ENCODE data around the gene APLN. TPM values are rescaled to one million over a fixed set of nuclear protein-coding genes. Genes with fewer than 3 reads are reported as not detected.
A peak's percentile ranks its signal among the peaks of the same experiment; 100 is the strongest.

The APLN gene
- total and polyA plus RNA-seq, 7 experiments from 2014 or later = 0.10 TPM; not detected in 6

DNA sequence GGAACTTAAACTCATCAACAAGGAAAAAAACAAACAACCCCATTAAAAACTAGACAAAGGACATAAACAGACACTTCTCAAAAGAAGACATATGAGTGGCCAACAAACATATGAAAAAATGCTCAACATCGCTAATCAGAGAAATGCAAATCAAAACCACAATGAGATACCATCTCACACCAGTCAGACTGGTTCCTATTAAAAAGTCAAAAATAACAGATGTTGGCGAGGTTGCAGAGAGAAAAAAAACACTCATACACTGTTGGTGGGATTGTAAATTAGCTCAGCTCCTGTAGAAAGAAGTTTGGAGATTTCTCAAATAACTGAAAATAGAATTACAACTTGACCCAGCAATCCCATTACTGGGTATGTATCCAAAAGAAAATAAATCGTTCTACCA is 28.7 kb downstream of the APLN start:
- no peak for ATAC-seq
- no peaks in the 10 kb centered on the region for H3K9me3 Mint-ChIP-seq
- CTCF ChIA-PET = interaction anchor here (0.7 kb wide), 1 partner anchor 580 kb away, joined by 4 read pairs; no protein-coding TSS in a partner anchor

DNA sequence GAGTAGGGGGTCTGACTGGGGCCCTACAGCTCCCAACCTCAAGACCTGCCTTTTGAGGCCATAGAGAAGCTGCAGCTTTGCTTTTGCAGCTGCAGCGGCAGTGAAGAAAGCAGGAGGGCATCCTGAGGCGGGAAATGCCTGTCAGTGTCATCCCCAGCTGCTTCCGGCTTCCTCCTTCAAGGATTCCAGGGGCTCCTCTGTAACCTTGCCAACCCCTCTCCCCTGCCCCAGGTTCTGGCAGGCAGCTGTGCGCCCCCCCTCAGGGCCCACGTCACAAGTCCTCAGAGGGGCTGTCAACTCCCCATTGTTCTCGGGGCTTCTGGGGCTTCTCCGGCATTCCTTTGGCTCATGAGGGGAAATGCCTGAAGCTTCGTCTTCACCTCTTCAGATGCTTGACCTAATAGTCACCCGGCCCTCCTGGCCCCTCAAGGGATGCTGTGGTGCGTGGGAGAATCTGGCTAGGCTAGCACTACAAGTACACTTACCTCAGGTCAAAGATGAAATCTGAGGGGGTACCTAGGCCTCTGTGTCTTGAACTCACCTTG is 31.9 kb downstream of the APLN start:
- no peaks in the 10 kb centered on the region for H3K27me3 ChIP-seq (ENCODE audit: control insufficient read depth in 2 of 2, insufficient read depth in 2 of 2, low read length in 2 of 2)
- H3K36me3 Mint-ChIP-seq = no peaks in the 10 kb centered on the region
- H3K4me3 ChIP-seq (ENCODE audit: low read length) = no peak overlapping the region
- H3K36me3 ChIP-seq (ENCODE audit: control insufficient read depth in 2 of 3, insufficient read depth in 3 of 3, low read length in 3 of 3) = no peaks in the 10 kb centered on the region
- peaks cover 0 to 21% (median 3%) of the 10 kb centered on the region in 5 donors for H3K27me3 Mint-ChIP-seq
- no peaks in the 10 kb centered on the region for H3K4me1 Mint-ChIP-seq
- H3K4me3 Mint-ChIP-seq = no peak overlapping the region
- no peaks in the 10 kb centered on the region for H3K9me3 Mint-ChIP-seq
- no peaks in the 10 kb centered on the region for H3K9me3 ChIP-seq (ENCODE audit: control insufficient read depth in 2 of 3, low read length in 3 of 3)
- ChIA-PET CTCF (interaction anchor here (0.6 kb wide), 1 partner anchor 41 kb away, joined by 4 read pairs; no protein-coding TSS in a partner anchor), POLR2A (no interaction called here)
- intact Hi-C loops (cut with micrococcal nuclease) = no loop called here
- H3K27ac ChIP-seq (ENCODE audit: low read depth, low read length) = no peak overlapping the region
- H3K4me1 ChIP-seq (ENCODE audit: control insufficient read depth in 2 of 2, insufficient read depth in 2 of 2, low read length in 2 of 2) = no peaks in the 10 kb centered on the region
- H3K27ac Mint-ChIP-seq = no peak overlapping the region
- no peak for DNase-seq
- ATAC-seq = no peak

More for the DNA sequence above, 28.7 kb downstream of the APLN start:
- Histone ChIP-seq H3K27ac (ENCODE audit: low read depth, low read length) (no peak overlapping the region), H3K4me3 (ENCODE audit: low read length) (no peak overlapping the region), H3K36me3 (ENCODE audit: control insufficient read depth in 2 of 3, insufficient read depth in 3 of 3, low read length in 3 of 3) (no peaks in the 10 kb centered on the region), H3K27me3 (ENCODE audit: control insufficient read depth in 2 of 2, insufficient read depth in 2 of 2, low read length in 2 of 2) (no peaks in the 10 kb centered on the region), H3K4me1 (ENCODE audit: control insufficient read depth in 2 of 2, insufficient read depth in 2 of 2, low read length in 2 of 2) (no peaks in the 10 kb centered on the region), H3K9me3 (ENCODE audit: control insufficient read depth in 2 of 3, low read length in 3 of 3) (no peaks in the 10 kb centered on the region)
- no peak overlapping the region for H3K4me3 Mint-ChIP-seq
- POLR2A ChIA-PET = no interaction called here
- no peak overlapping the region for H3K27ac Mint-ChIP-seq
- peaks cover 0 to 20% (median 3%) of the 10 kb centered on the region in 5 donors for H3K27me3 Mint-ChIP-seq
- DNase-seq = no peak
- no peaks in the 10 kb centered on the region for H3K4me1 Mint-ChIP-seq
- intact Hi-C loops (cut with micrococcal nuclease) = no loop called here
- no peaks in the 10 kb centered on the region for H3K36me3 Mint-ChIP-seq

DNA sequence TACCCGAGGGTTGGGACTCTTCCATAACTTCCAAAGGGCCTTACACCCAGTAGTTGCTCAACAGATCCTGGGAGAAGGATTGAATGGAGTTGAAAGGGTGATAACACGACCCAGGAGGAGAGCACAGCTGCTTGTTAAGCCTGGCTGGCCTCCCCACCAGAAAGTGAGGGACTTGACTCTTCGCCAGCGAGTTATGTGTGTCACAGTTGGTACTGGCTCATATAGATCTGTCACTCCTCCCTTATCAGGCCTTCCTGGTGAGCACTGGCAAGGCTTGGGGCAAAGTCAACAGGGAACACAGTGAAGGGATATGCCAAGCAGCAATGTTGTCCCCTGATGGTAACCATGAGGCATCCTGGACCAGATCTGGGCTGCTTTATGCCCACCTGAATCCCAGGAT is 35.8 kb downstream of the APLN start:
- no peak for ATAC-seq
- no peak overlapping the region for H3K4me3 ChIP-seq (ENCODE audit: low read length)
- H3K36me3 ChIP-seq (ENCODE audit: control insufficient read depth in 2 of 3, insufficient read depth in 3 of 3, low read length in 3 of 3) = no peaks in the 10 kb centered on the region
- ChIA-PET CTCF (no interaction called here), POLR2A (no interaction called here)
- H3K27ac ChIP-seq (ENCODE audit: low read depth, low read length) = no peak overlapping the region
- Mint-ChIP-seq H3K4me1 (peaks cover 0 to 2% (median 0%) of the 10 kb centered on the region in 7 donors), H3K27ac (no peak overlapping the region), H3K36me3 (no peaks in the 10 kb centered on the region), H3K4me3 (no peak overlapping the region), H3K27me3 (peaks cover 0 to 6% (median 0%) of the 10 kb centered on the region in 5 donors), H3K9me3 (peaks cover 0 to 1% (median 0%) of the 10 kb centered on the region in 11 donors)
- intact Hi-C loops (cut with micrococcal nuclease) = no loop called here
- no peaks in the 10 kb centered on the region for H3K27me3 ChIP-seq (ENCODE audit: control insufficient read depth in 2 of 2, insufficient read depth in 2 of 2, low read length in 2 of 2)
- H3K4me1 ChIP-seq (ENCODE audit: control insufficient read depth in 2 of 2, insufficient read depth in 2 of 2, low read length in 2 of 2) = no peaks in the 10 kb centered on the region
- H3K9me3 ChIP-seq (ENCODE audit: control insufficient read depth in 2 of 3, low read length in 3 of 3) = no peaks in the 10 kb centered on the region
- no peak for DNase-seq

DNA sequence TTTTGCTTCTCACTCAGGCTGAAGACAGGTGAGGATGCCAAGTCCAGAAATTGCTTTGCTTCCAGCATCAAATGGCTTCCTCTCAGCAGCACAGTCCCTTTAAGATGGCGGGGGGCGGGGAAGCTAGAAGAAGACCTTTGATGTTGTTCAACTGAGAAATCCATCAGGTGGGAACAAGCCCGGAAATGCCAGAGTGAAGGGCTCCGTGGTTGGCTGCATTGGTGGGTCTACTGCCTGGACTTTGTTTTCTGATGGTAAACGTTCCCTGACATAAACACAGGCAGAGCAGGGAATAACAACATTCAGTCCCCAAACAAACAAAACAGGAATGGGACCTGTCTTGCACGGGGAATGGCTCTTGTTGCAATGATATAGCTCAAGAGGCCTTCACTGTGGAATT is 37.3 kb downstream of the APLN start:
- no peak overlapping the region for H3K27ac ChIP-seq (ENCODE audit: low read depth, low read length)
- Mint-ChIP-seq H3K27ac (no peak overlapping the region), H3K27me3 (peaks cover 0 to 2% (median 0%) of the 10 kb centered on the region in 5 donors), H3K4me1 (peaks cover 0 to 7% (median 0%) of the 10 kb centered on the region in 7 donors), H3K36me3 (no peaks in the 10 kb centered on the region), H3K4me3 (no peak overlapping the region), H3K9me3 (peaks cover 0 to 1% (median 0%) of the 10 kb centered on the region in 11 donors)
- H3K4me1 ChIP-seq (ENCODE audit: control insufficient read depth in 2 of 2, insufficient read depth in 2 of 2, low read length in 2 of 2) = no peaks in the 10 kb centered on the region
- intact Hi-C loops (cut with micrococcal nuclease) = no loop called here
- no peak overlapping the region for H3K4me3 ChIP-seq (ENCODE audit: low read length)
- DNase-seq = no peak
- ATAC-seq = no peak
- H3K36me3 ChIP-seq (ENCODE audit: control insufficient read depth in 2 of 3, insufficient read depth in 3 of 3, low read length in 3 of 3) = no peaks in the 10 kb centered on the region
- no peaks in the 10 kb centered on the region for H3K27me3 ChIP-seq (ENCODE audit: control insufficient read depth in 2 of 2, insufficient read depth in 2 of 2, low read length in 2 of 2)
- ChIA-PET CTCF (no interaction called here), POLR2A (no interaction called here)
- no peaks in the 10 kb centered on the region for H3K9me3 ChIP-seq (ENCODE audit: control insufficient read depth in 2 of 3, low read length in 3 of 3)

DNA sequence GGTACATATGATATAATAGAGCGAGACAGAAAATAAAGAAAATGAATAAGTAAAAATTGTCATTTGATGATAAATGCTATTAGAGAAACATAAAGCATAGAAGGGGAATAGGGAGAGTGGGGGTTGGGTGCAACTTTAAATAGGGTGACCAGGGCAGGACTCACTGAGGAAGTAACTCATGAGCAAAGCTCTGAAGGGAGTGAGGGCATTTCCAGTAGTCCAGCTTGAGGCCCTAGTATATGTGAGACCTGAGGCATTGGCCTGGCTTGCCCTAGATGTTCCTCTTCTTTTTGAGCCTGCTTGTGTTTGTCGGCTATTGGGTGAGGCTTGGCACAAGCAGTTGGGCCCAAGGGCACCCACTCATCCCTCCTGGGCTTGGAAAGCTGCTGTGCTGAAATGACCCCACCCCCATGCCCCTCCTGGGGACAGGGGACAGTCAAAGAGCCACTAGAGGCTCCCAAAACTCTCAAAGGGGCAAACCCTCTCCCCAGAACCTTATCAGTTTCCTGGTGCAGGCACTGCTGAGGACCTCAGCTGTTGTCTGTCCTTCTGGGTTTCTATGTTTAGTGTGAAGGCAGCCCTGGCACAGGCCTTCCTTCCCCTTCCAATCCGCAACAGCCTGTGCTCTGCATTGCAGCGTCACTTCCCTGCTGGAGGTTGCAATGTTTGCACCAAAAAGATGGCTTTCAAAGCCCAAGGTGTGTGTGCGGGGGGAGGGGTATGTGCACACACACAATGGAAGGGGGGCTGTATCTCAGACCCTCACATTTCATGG is 40.1 kb downstream of the APLN start:
- POLR2A ChIA-PET = no interaction called here
- H3K4me1 Mint-ChIP-seq = peaks cover 0 to 7% (median 0%) of the 10 kb centered on the region in 7 donors
- no peak overlapping the region for H3K4me3 ChIP-seq (ENCODE audit: low read length)
- no peaks in the 10 kb centered on the region for H3K36me3 ChIP-seq (ENCODE audit: control insufficient read depth in 2 of 3, insufficient read depth in 3 of 3, low read length in 3 of 3)
- H3K27ac Mint-ChIP-seq = no peak overlapping the region
- H3K9me3 ChIP-seq (ENCODE audit: control insufficient read depth in 2 of 3, low read length in 3 of 3) = no peaks in the 10 kb centered on the region
- no peak for DNase-seq
- intact Hi-C loops (cut with micrococcal nuclease) = no loop called here
- no peaks in the 10 kb centered on the region for H3K27me3 ChIP-seq (ENCODE audit: control insufficient read depth in 2 of 2, insufficient read depth in 2 of 2, low read length in 2 of 2)
- no peak for ATAC-seq
- no peak overlapping the region for H3K27ac ChIP-seq (ENCODE audit: low read depth, low read length)
- no peak overlapping the region for H3K4me3 Mint-ChIP-seq
- H3K9me3 Mint-ChIP-seq = peaks cover 0 to 1% (median 0%) of the 10 kb centered on the region in 11 donors
- no peaks in the 10 kb centered on the region for H3K36me3 Mint-ChIP-seq
- CTCF ChIA-PET = interaction anchor here (1.0 kb wide), 1 partner anchor 313 kb away, joined by 3 read pairs; no protein-coding TSS in a partner anchor
- H3K27me3 Mint-ChIP-seq = peaks cover 0 to 2% (median 0%) of the 10 kb centered on the region in 5 donors
- no peaks in the 10 kb centered on the region for H3K4me1 ChIP-seq (ENCODE audit: control insufficient read depth in 2 of 2, insufficient read depth in 2 of 2, low read length in 2 of 2)

DNA sequence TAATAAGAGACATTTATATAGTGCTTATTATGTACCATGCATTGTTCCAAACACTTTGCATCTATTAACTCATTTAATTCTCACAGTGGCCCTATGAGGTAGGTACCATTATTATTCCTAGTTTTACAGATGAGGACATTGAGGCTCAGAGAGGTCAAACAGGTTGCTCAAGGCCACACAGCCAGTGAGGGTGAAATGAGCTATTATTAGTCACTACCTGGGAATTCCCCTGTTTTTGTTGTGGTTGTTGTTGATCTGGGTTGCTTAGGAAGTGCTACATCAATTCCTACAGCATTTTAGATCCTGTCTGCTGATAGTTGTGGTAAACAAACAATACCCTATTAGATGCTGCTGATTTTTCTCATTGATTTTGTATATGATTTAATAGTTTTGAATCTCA is 41.2 kb downstream of the APLN start:
- Histone ChIP-seq H3K4me3 (ENCODE audit: low read length) (no peak overlapping the region), H3K27ac (ENCODE audit: low read depth, low read length) (no peak overlapping the region), H3K9me3 (ENCODE audit: control insufficient read depth in 2 of 3, low read length in 3 of 3) (no peaks in the 10 kb centered on the region), H3K4me1 (ENCODE audit: control insufficient read depth in 2 of 2, insufficient read depth in 2 of 2, low read length in 2 of 2) (no peaks in the 10 kb centered on the region), H3K27me3 (ENCODE audit: control insufficient read depth in 2 of 2, insufficient read depth in 2 of 2, low read length in 2 of 2) (no peaks in the 10 kb centered on the region), H3K36me3 (ENCODE audit: control insufficient read depth in 2 of 3, insufficient read depth in 3 of 3, low read length in 3 of 3) (no peaks in the 10 kb centered on the region)
- H3K27ac Mint-ChIP-seq = peak overlapping the region in 1 of 9 donors; percentile 74
- peaks cover 0 to 1% (median 0%) of the 10 kb centered on the region in 11 donors for H3K9me3 Mint-ChIP-seq
- CTCF ChIA-PET = no interaction called here
- POLR2A ChIA-PET = no interaction called here
- ATAC-seq (no peak), DNase-seq (no peak)
- peak overlapping the region in 1 of 10 donors; percentile 25 for H3K4me3 Mint-ChIP-seq
- peaks cover 0 to 7% (median 0%) of the 10 kb centered on the region in 7 donors for H3K4me1 Mint-ChIP-seq
- intact Hi-C loops (cut with micrococcal nuclease) = no loop called here
- H3K27me3 Mint-ChIP-seq = peaks cover 0 to 2% (median 0%) of the 10 kb centered on the region in 5 donors
- H3K36me3 Mint-ChIP-seq = no peaks in the 10 kb centered on the region

Measured in naive thymus-derived CD4-positive, alpha-beta T cell (primary cell).